Cerebellar cortex (tissue), 1 donor: ENCODE measurements around the gene MORN2.

Experiments
- DNase-seq: peaks from one replicate; pipeline ENCODE4 v3.0.0-alpha.2; 2015; ENCODE audit warnings: low spot score

MORN2 gene

DNA sequence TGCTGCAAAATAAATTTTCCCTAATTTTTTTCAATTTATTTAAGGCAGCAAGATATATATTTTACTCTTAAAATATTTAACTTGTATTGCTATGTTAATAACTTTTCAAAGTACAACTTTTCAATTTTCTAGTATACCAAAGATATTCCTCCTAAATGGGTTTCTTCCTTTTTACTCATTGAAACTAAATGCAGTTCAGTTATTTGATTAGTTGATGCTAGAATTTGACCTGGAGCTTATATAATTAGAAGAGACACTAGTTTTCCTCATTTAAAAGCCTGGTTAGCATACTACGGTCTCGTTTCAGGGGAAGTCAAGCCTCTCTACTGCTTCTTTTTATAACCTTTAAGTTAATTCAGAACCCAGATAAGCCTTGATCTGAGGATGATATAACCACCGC lies 13.8 kb downstream of the MORN2 start, which contains the start of gene ARHGEF33:
ARHGEF33 (plus strand) TSS at position 301 of the 400 bp plus-strand sequence. CDS start 29,573 bp downstream, outside the sequence.
- no peak for DNase-seq

DNA sequence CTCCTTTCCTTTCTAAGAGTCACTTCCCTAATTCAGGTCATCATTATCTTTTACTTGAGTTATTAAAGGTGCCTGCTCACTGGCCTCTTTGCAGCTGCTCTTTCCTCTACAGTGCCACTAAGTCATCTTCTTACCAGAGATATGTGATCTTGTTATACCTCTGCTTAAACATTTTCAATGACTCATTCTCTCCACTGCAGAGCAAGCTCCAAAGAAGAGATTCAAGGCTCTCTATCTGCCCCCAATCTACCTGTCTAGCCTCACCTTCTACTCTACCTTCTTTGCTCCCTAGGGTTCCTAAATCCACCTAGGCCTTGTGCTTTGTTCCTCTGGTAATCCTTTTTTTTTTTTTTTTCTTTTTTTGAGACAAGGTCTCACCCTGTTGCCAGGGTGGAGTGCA lies 17.0 kb downstream of the MORN2 start:
- DNase-seq = no peak

DNA sequence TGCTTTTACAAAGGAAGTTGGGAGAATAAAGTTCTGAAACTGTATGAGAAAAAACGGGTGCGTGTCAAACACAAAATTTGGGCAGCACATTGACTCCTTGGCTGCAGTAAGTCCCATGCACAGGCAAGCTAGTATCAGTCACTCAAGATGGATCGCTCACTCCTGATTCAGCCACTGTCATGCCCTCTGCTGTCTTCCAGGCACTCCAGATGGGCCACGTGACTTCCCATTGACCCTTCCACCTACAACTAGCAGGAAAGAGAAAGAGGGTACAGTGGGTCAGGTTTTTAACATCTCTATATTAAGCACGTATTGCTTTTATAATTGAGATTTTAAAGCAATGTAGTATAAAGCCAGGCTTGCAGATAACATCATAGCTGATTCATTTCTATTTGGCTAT lies 22.5 kb downstream of the MORN2 start:
- no peak for DNase-seq

DNA sequence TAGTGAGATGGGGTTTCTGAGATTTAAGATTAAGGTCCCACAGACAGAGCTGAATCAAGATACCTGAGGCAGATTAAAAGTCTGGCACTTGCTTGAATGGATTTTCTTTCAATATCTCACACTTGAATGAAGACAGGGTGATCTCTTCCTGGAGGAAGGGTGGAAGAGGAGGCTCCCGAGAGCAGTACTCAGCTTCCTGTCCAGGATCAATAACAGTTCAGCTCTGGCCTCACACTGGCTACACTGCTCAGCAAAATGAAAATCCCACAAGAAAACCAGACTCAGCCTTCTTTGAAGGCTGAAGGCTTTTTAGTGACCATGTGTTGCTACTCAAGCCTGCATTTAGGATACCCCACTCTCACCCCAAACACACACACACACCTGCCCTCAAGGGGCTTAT lies 24.9 kb downstream of the MORN2 start:
- no peak for DNase-seq

DNA sequence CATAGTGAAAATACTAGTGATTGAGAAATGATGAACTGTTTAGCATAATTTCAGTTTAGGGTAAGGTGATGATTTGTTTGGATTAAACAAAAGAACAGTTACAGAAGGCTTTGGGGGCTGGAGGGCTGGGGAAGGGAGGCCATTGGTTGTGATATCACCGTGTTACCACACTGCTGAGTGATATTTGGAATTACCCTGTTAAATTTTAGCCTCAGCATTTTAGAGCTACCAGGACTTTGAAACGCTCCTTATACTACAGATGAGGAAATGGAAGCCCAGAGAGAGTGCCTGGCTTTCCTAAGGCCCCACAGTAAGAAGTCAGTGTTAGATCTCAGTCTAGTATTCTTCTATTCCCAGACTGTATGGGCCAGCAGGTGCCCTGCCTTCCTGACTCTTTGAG lies 29.5 kb downstream of the MORN2 start:
- DNase-seq = no peak

DNA sequence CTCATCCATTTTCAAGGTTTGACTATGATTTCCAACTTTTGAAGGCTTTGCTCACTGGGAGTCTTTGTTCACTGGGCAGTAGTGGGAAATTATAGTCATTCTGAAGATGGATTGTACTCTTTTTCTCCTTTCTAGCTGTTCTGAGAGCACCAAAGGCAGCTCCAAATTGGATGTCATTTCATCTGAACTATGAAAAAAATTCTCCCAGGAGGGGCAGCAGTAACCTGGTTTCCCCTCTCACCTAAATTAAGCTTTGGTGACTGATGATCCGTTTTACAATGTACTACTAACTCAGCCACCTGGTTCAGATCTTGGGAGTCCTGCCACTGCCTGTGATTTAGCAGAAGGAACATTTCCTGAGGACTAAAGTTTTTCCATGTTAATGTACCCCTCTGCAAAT lies 31.5 kb downstream of the MORN2 start:
- DNase-seq = no peak

DNA sequence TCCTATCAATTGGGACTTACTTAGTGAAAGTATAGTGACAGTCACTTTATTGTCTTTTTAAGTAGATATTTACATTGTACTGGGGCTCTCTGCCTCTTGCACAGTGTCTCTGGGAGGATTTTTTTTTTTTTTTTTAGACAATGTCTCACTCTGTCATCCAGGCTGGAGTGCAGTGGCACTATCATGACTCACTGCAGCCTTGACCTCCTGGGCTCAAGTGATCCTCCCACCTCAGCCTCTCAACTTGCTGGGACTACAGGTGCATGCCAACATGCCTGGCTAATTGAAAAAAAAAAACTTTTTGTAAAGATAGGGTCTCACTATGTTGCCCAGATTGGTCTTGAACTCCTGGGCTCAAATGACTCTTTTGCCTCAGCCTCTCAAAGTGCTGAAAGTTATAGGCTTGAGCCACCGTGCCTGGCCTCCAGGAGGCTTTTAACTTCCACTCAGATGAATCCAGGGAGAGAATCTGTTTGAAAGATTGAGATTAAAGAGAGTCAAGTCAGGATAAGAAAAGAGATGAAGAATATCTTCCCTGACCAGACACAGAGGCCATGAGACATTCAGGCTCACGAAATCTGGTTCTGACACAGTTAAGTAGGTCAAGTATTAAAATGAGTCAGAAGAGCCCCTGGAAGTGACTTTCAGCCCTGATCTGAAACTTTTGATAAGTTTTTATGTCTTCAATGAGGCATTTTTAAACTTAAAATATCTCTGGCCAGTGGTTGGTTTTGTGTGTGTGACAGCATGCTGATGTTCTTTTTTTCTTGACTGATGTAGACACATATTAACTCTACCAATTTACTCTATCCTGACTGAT lies 32.2 kb downstream of the MORN2 start:
- DNase-seq = no peak

DNA sequence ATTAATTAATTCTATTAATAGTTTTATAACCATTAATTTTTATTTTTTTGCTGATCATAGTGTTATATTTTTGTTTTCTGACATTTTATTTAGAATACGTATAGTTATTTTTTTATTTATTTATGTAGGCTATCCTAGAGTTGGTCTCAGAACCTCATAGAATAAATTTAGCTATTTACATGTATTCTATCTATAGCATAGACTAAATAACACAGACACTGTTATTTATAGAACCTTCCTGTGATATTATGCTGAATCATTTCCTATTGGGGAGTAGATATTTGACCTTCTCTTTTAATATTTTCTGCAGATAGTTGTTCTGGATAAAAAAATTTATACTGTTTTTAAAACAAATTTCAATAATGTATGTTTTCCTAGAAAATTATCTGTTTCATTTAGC lies 34.1 kb downstream of the MORN2 start:
- DNase-seq = no peak

DNA sequence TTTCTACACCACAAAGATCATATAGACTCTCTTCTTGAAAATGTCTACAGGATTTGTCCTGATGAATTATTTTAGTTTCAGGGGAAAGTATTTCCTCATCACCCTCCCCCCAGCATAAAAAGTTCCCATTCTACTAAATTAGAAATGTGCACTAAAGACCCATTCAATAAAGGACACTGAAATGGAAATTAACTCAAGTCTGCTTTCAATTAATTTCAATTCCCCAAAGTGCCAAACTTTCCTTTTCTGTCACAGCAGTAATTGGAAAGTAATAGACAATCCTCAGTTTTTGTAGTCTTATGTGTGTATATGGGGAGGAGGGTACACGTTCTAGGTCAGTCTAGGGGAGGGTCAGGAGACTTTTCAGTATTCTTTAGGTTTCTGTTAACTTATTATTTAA lies 35.4 kb downstream of the MORN2 start:
- DNase-seq = no peak

DNA sequence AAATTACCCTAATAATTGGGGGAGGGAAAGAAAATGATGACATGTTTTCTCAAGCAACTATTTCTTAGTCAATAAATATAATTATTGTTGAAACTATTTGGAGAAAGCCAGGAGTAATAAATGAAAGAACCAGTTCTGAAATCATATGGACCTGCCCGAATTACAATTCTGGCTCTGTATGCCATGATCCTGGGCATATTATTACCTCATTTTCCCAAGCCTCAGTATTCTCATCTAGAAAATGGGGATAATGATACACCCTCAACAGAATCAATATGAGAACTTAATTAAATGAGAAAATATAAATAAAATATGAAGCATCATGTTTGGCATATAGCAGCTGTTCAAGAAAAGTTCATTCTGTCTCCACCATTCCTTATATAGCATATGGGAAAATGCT lies 36.8 kb downstream of the MORN2 start:
- DNase-seq = no peak

DNA sequence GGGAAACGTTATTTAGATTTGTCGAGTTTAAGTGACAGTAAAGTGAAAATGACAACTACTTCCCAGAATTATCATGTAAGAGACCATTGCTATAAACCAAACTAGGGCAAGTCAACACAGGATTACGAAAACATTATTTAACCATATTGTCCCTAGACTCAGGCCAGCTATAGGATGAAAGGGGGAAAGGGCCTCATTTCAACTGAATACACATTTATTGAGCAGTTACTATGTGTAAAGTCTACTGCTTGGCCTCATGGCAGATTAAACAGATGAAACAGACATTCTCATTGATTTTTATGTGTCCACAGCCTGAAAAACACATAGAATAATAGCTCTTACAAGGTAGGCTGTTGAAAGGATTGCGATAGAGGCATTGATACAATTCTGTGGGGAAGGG lies 46.6 kb downstream of the MORN2 start:
- DNase-seq = no peak

DNA sequence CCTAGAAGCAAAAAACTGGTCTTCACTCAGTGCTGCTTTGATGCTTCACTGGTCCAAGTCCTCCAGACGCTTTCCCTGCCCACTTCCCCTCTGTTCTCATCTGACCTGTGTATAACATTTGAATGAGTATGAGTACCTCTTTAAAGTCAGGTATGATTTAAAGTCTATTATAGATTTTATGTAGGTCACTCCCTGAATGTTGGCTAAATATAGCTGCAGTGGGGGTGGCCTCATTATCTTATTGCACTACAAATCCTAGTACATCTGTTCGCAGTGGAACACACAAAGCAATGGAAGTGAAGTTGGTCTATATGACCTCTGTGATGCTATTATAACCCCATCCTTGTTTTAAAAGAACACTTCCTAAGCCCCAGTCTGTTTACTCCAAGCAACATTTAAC lies 47.1 kb downstream of the MORN2 start:
- no peak for DNase-seq

DNA sequence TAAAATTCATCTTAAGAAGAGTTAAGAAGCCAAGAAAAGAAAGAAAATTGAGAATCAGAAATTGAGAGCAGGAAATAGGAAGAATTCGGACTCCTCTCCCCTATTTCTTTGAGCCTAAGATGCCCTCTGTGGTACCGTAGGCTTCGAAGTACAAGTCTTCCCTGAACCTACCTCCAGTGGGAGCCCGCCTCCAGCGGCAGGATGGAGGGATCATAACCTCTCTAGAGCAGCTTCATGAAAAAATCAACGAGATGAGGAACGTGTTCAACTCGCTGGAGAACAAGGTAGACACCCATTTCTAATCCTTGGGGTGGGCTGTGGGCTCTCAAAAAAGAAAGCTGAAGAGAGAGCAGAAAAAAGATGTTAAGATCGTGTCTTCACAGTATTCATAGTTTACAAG lies 50.2 kb downstream of the MORN2 start:
- DNase-seq = no peak

DNA sequence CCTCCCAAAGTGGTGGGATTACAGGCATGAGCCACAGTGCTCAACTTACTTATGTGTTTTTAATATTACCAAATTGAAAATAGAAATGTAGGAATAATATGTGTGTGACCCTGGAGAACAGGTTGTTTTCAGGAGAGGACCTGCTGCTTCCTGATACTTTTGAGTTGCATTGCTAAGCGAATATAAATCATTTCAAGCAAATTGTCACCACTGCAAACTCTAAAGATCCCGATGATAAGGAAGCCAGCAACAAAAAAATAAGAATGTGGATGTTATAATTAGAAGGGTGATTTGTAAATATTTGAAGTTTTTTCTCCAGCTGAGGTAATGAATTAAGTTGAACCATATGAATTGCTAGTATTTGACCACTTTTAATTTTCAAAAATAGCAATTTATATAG lies 54.8 kb downstream of the MORN2 start:
- no peak for DNase-seq
